ENCODE measurements around the gene PDE3B.

GRCh38 chr11:14687456-14687855 is 43.9 kb downstream of the PDE3B start:
- TF ChIP-seq, protein P1, sequence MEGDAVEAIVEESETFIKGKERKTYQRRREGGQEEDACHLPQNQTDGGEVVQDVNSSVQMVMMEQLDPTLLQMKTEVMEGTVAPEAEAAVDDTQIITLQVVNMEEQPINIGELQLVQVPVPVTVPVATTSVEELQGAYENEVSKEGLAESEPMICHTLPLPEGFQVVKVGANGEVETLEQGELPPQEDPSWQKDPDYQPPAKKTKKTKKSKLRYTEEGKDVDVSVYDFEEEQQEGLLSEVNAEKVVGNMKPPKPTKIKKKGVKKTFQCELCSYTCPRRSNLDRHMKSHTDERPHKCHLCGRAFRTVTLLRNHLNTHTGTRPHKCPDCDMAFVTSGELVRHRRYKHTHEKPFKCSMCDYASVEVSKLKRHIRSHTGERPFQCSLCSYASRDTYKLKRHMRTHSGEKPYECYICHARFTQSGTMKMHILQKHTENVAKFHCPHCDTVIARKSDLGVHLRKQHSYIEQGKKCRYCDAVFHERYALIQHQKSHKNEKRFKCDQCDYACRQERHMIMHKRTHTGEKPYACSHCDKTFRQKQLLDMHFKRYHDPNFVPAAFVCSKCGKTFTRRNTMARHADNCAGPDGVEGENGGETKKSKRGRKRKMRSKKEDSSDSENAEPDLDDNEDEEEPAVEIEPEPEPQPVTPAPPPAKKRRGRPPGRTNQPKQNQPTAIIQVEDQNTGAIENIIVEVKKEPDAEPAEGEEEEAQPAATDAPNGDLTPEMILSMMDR (optimal IDR thresholded peaks at IDR 0.05 in 1 of 3, IDR thresholded peaks at IDR 0.05 in 1 of 3, conservative IDR thresholded peaks at IDR 0.05 in 1 of 3; ENCODE audit: extremely low read depth in 1 of 3, insufficient read depth in 2 of 3, low read length in 3 of 3) = no peak
- TF ChIP-seq EZH2 (IDR thresholded peaks at IDR 0.05; ENCODE audit: low read length) = no peak

All from keratinocyte (primary cell).